Activated gamma-delta T cell treated with Interleukin-2 at 50 U/mL for 16 hours (primary cell): ENCODE data around the gene RNASE3.
"Not testable (repeated sequence)": the region's sequence is repeated elsewhere in the genome, so short reads cannot be mapped to it uniquely, and the experiment has no call there.

Experiments used
- DNase-seq: peaks from one replicate; pipeline ENCODE4 v3.0.0-alpha.2; 2020

Gene RNASE3

GRCh38 chr14:20891126-20891825 is at the start of gene RNASE3:
RNASE3 (plus strand) TSS chr14:20891385; CDS start chr14:20891687, 302 bp downstream.
- not testable (repeated sequence) for DNase-seq

DNA sequence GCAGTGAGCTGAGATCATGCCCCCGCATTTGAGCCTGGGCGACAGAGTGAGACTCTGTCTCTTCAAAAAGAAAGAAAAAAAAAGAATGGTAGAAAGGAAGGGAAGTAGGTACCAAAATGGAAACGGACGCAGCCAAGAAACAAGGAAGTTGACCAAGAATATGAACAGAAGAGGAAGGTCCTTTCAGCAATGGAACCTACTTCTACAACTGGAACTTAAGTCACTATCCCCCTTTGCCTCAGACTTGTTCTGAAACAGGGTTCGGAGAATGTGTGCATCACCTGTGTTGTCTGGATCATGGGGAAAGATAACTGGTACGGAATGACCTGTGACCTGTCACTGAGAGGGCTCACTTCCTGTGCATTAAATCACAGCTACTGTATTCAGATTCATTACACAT is 44.6 kb upstream of the RNASE3 start:
- no peak for DNase-seq

GRCh38 chr14:20848316-20848954 is 42.8 kb upstream of the RNASE3 start:
- no peak for DNase-seq

- DNase-seq, result no peak
Measured at GRCh38 chr14:20848955-20849570, 42.1 kb upstream of the RNASE3 start.

- no peak for DNase-seq
Measured at GRCh38 chr14:20853042-20853441, 38.1 kb upstream of the RNASE3 start.

DNA sequence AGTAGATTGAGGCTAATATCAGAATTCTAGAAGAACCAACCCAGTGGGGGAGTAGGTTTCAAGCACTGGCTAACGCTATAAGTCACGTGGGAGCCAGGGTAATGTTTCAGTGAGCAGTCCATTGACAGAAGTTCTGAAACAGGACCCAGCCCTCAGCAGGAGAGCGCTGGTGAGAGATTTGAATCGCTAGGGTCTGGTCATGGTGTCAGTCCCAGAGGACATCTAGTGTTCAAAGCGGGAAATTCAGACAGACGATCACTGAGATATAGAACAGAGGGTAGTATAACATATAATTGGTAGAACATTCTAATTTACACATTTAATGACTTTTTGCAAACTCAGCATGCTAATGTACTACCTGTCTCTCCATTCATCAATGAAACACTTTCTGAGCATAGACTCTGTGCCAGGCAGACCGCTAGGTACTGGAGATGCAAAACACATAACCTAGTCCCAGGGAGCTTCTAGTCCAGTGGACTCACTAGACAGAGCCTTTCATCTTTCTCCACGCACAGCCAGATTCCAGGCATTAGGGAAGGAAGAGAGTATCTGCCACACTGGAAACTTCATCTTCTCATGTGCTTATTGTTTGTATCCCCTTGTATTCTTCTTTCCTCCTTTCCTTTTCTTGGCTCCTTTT is 35.4 kb upstream of the RNASE3 start:
- DNase-seq, result peak; percentile 19

- DNase-seq, result no peak
Measured at GRCh38 chr14:20857207-20857606, 34.0 kb upstream of the RNASE3 start.

DNA sequence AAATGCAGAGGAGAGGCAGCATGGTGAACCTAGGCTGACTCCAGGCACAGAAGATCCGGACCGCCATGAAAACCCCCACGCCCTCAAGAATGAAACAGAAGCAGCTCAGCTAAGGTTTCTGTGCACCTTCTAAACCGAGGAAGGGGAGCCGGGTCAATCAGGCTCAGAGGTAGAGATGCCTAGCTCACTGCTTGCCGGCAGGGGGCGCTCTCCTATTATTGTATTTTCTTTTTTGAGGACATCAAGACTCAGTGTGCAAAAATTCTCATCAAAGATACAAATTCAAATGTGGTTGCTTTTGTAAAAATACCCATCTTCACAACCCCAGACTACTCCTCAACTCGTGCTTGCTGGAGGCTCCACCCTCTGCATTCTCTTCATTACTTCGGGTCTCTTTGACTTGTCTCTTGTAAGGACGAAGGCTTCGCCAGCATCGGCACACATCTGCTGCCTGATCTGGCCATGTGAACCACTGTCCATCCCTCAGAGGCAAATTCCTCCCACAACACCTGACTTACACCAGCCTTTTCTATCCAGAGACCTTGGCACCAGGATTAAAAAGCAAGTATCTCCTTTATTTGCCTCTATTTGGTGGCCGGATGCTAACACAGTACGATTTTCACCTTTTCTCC is 33.4 kb upstream of the RNASE3 start:
- DNase-seq, result peak; percentile 72

- no peak for DNase-seq
Measured at GRCh38 chr14:20866194-20866593, 25.0 kb upstream of the RNASE3 start.

GRCh38 chr14:20866963-20867362 is 24.2 kb upstream of the RNASE3 start:
- DNase-seq, result no peak

GRCh38 chr14:20873370-20874177 is 17.6 kb upstream of the RNASE3 start:
- peak; percentile 76 for DNase-seq

GRCh38 chr14:20877016-20877415 is 14.2 kb upstream of the RNASE3 start:
- no peak for DNase-seq

DNA sequence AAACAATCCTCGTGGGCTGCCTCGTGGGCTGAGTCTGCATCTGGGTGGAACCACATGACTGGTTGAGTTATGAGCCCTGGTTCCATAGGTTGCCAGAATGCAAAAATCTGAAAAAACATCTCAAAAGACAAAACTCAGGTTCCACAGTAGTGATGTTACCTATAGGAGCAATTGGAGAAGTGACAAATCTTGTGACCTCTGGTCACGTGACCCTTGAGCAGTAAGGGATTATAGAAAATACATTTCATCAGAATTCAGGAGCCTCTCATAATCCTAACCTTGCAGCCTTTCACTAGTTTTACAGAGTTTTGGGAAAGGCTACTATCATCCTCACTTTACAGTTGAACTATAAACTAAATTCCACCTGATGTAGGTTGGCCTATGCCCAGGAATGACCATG is 12.5 kb upstream of the RNASE3 start:
- DNase-seq, result no peak

DNA sequence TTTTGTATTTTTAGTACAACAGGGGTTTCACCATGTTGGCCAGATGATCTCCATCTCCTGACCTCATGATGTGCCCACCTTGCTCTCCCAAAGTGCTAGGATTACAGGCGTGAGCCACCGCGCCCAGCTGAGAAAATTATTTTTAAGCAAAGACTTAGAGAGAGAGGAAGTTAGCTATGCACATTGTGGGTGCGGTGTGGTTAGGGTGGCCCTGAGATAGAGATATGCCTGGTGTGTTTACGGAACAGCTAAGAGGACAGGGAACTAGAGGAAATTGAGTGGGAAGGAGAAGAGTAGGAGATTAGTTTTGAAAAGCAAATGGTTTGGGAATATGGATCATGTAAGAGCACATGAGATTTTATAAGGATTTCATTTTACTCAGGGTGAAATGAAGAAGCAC is 10.0 kb upstream of the RNASE3 start:
- not testable (repeated sequence) for DNase-seq

DNA sequence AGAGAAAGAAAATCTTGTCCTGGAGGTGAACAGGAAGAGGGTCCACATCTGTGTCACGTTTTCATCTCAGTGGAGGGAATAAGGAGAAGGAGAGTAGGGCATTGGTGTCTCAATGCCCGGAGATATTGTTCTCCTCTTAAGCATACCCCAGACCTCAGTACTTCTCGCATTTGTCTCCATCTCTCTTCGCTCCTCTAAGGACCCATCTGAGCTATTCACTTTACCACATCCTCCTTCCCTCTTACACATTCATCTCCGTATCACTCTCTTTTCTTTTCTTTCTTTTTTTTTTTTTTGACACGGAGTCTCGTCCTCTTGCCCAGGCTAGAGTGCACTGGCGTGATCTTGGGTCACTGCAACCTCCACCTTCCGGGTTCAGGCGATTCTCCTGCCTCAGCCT is 8.4 kb upstream of the RNASE3 start:
- DNase-seq, result not testable (repeated sequence)

- not testable (repeated sequence) for DNase-seq
Measured at GRCh38 chr14:20888411-20888810, 2.8 kb upstream of the RNASE3 start.

DNA sequence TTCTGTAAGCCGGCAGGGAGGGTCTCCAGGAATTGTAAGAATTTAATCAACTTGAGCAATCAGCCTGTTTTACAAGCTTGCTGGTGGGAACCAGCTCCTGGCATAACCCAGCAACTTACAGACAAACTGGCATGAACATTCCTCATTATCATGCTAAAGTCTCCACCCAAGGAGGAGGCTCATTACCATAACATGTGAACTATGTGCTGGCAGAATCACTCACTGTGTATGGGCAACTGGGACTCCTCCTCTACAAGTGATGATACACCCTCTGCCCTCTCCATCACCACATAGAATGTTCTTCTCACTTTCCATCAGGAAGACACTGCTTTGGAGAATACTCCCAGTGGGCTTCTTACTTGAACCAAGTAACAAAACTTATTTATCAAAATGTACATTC is 4.1 kb downstream of the RNASE3 start:
- DNase-seq, result not testable (repeated sequence)

- DNase-seq, result no peak
Measured at GRCh38 chr14:20904393-20905029, 13.3 kb downstream of the RNASE3 start.

- DNase-seq, result no peak
Measured at GRCh38 chr14:20905676-20906075, 14.5 kb downstream of the RNASE3 start.

- DNase-seq, result no peak
Measured at GRCh38 chr14:20907214-20907613, 16.0 kb downstream of the RNASE3 start.

GRCh38 chr14:20910822-20911221 is 19.6 kb downstream of the RNASE3 start:
- DNase-seq, result not testable (repeated sequence)
